Measurements from ENCODE around the gene FGF5.
"Not testable (repeated sequence)": the region's sequence is repeated elsewhere in the genome, so short reads cannot be mapped to it uniquely, and the experiment has no call there.

FGF5 gene

DNA sequence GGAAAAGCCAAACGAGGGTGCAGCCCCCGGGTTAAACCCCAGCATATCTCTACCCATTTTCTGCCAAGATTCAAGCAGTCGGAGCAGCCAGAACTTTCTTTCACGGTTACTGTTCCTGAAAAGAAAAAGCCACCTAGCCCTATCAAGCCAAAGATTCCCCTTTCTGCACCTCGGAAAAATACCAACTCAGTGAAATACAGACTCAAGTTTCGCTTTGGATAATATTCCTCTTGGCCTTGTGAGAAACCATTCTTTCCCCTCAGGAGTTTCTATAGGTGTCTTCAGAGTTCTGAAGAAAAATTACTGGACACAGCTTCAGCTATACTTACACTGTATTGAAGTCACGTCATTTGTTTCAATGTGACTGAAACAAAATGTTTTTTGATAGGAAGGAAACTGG is 20.0 kb downstream of the FGF5 start:
- H3K4me3 ChIP-seq (ENCODE audit: low read length), result no peak overlapping the region
- TF ChIP-seq CTCF (IDR thresholded peaks at IDR 0.05; ENCODE audit: insufficient read depth, low read depth, low read length, missing control alignments), result no peak
- DNase-seq (ENCODE audit: low read depth), result no peak

GRCh38 chr4:80290665-80291064 is 24.2 kb downstream of the FGF5 start:
- DNase-seq (ENCODE audit: low read depth); H3K4me3 ChIP-seq (ENCODE audit: low read length): not testable (repeated sequence)

GRCh38 chr4:80294206-80294605 is 27.7 kb downstream of the FGF5 start:
- H3K4me3 ChIP-seq (ENCODE audit: low read length), result no peak overlapping the region
- DNase-seq (ENCODE audit: low read depth), result no peak
- TF ChIP-seq CTCF (IDR thresholded peaks at IDR 0.05; ENCODE audit: insufficient read depth, low read depth, low read length, missing control alignments), result no peak

DNA sequence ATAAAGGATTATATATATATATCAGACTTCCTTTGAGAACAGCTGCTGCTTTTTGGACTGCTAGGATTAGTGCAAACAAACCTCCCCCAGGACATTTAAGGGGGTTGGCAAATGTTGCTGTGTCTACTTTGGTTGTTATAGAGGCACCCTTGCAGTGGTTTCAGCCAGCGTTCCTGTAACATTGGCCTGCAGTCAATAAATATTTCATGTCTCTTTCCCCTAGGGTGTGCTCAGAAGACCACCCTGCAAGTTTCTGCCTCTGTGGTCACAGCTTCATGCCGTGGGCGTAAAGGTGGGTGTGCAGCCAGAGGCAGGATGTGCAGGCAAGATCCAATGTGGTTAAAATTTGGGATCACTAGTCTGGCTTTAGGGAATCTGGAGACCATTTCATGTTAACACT is 28.9 kb downstream of the FGF5 start:
- no peak overlapping the region for H3K4me3 ChIP-seq (ENCODE audit: low read length)
- no peak for TF ChIP-seq CTCF (IDR thresholded peaks at IDR 0.05; ENCODE audit: insufficient read depth, low read depth, low read length, missing control alignments)
- no peak for DNase-seq (ENCODE audit: low read depth)

DNA sequence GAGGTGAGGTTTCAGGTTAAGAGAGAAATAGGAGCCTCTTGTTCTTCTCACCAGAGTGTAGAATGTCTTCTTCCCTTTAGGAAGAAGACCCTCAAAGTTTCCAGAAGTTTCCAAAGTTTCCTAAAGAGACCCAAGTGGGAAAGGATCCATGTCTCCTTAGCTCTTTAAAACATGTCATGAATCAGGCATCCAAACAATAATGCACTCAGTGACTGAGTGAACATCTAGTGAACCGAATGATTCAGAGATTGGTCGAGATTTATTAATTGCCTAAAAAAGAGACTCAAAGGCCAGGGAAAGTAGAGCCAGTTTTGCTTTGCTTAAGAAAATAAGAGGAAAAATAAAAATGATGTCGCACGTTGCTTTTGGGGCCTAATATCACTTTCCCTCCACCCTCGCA is 29.4 kb downstream of the FGF5 start:
- no peak overlapping the region for H3K4me3 ChIP-seq (ENCODE audit: low read length)
- TF ChIP-seq CTCF (IDR thresholded peaks at IDR 0.05; ENCODE audit: insufficient read depth, low read depth, low read length, missing control alignments), result no peak
- no peak for DNase-seq (ENCODE audit: low read depth)

GRCh38 chr4:80301884-80302283 is 35.4 kb downstream of the FGF5 start:
- H3K4me3 ChIP-seq (ENCODE audit: low read length), result no peak overlapping the region
- DNase-seq (ENCODE audit: low read depth), result no peak
- TF ChIP-seq CTCF (IDR thresholded peaks at IDR 0.05; ENCODE audit: insufficient read depth, low read depth, low read length, missing control alignments), result no peak

GRCh38 chr4:80302616-80303223 is 36.3 kb downstream of the FGF5 start:
- no peak for TF ChIP-seq CTCF (IDR thresholded peaks at IDR 0.05; ENCODE audit: insufficient read depth, low read depth, low read length, missing control alignments)
- H3K4me3 ChIP-seq (ENCODE audit: low read length), result no peak overlapping the region
- no peak for DNase-seq (ENCODE audit: low read depth)
